ENCODE measurements around the gene MCEE.

MCEE gene

GRCh38 chr2:71069376-71069775 lies 60.7 kb downstream of the MCEE start:
- Histone ChIP-seq H3K27me3 (ENCODE audit: insufficient read depth, low read depth) (no peaks in the 10 kb centered on the region), H2AFZ (ENCODE audit: low read depth) (peak overlapping the region; percentile 85; the same call in 1 of the 2 replicates), H3K27ac (no peak overlapping the region), H3K36me3 (ENCODE audit: insufficient read depth) (no peaks in the 10 kb centered on the region), H3K4me2 (peak overlapping the region; percentile 99), H3K79me2 (ENCODE audit: insufficient read depth, low read depth) (peaks cover 8% of the 10 kb centered on the region; the same call in 1 of the 2 replicates), H4K20me1 (ENCODE audit: insufficient read depth) (no peaks in the 10 kb centered on the region), H3K4me1 (ENCODE audit: low read depth, poor library complexity, severe bottlenecking) (peaks cover 43% of the 10 kb centered on the region), H3K9ac (peak overlapping the region; percentile 29; the same call in 1 of the 2 replicates), H3K4me3 (IDR thresholded peaks at IDR 0.05; ENCODE audit: insufficient read depth, low read depth, low read length) (no peak overlapping the region)
- TF ChIP-seq, protein P1, sequence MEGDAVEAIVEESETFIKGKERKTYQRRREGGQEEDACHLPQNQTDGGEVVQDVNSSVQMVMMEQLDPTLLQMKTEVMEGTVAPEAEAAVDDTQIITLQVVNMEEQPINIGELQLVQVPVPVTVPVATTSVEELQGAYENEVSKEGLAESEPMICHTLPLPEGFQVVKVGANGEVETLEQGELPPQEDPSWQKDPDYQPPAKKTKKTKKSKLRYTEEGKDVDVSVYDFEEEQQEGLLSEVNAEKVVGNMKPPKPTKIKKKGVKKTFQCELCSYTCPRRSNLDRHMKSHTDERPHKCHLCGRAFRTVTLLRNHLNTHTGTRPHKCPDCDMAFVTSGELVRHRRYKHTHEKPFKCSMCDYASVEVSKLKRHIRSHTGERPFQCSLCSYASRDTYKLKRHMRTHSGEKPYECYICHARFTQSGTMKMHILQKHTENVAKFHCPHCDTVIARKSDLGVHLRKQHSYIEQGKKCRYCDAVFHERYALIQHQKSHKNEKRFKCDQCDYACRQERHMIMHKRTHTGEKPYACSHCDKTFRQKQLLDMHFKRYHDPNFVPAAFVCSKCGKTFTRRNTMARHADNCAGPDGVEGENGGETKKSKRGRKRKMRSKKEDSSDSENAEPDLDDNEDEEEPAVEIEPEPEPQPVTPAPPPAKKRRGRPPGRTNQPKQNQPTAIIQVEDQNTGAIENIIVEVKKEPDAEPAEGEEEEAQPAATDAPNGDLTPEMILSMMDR (conservative IDR thresholded peaks at IDR 0.05; ENCODE audit: low read depth, low read length), result no peak

DNA sequence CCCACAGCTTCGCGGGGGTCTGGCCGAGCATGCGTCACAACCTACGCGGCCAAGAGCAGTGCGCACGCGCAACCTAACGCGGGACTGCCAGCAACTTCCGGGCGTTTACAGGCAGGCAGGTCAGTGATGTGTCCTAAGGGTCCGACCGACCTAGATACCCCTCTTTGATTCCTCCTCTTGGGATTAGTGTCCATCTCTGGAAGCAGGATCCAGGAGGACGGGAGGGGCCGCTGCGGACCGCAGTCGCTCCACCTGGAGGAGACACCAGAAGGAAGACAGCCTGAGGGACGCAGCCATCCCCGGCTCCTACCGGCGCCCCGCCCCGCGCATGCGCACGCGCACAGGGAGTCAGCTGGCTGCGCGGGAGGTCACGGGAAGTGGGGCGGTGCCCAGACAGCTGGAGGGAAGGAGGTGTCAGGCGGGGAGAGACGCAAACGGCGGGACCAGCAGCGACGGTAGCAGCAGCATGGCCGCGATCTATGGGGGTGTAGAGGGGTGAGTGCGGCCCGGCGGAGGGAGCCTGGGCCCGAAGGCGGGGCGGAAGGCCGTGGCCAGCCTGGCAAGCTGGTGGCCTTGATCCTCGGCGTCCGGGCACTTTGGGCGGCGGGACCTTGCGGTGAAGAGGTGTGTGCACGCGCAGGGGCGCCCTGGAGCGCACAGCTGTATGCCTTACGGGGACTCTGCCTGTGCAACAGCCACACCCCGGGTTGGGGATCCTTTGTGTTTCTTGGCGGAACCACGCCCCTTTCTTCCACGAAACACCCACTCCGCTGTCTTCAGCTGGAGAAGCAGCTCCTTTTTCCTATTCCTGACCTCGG lies 61.6 kb downstream of the MCEE start, which contains the start of gene NAGK:
NAGK (plus strand) TSS at position 431 of the 818 bp plus-strand sequence; CDS start at position 467, 36 bp downstream.
- TF ChIP-seq, protein P1 (conservative IDR thresholded peaks at IDR 0.05; ENCODE audit: low read depth, low read length), result no peak
- no peaks in the 10 kb centered on the region for H3K36me3 ChIP-seq (ENCODE audit: insufficient read depth)
- H3K27me3 ChIP-seq (ENCODE audit: insufficient read depth, low read depth), result no peaks in the 10 kb centered on the region
- peak within 1 kb of the TSS; percentile 32; the same call in 1 of the 2 replicates for H3K27ac ChIP-seq
- H3K4me1 ChIP-seq (ENCODE audit: low read depth, poor library complexity, severe bottlenecking), result peaks cover 52% of the 10 kb centered on the region
- H3K79me2 ChIP-seq (ENCODE audit: insufficient read depth, low read depth), result peaks cover 8% of the 10 kb centered on the region; the same call in 1 of the 2 replicates
- H4K20me1 ChIP-seq (ENCODE audit: insufficient read depth), result no peaks in the 10 kb centered on the region
- H3K4me3 ChIP-seq (IDR thresholded peaks at IDR 0.05; ENCODE audit: insufficient read depth, low read depth, low read length), result peak within 1 kb of the TSS; percentile 93
- H3K9ac ChIP-seq, result peak within 1 kb of the TSS; percentile 29; the same call in 1 of the 2 replicates
- H2AFZ ChIP-seq (ENCODE audit: low read depth), result peak within 1 kb of the TSS; percentile 85
- peak within 1 kb of the TSS; percentile 99 for H3K4me2 ChIP-seq

DNA sequence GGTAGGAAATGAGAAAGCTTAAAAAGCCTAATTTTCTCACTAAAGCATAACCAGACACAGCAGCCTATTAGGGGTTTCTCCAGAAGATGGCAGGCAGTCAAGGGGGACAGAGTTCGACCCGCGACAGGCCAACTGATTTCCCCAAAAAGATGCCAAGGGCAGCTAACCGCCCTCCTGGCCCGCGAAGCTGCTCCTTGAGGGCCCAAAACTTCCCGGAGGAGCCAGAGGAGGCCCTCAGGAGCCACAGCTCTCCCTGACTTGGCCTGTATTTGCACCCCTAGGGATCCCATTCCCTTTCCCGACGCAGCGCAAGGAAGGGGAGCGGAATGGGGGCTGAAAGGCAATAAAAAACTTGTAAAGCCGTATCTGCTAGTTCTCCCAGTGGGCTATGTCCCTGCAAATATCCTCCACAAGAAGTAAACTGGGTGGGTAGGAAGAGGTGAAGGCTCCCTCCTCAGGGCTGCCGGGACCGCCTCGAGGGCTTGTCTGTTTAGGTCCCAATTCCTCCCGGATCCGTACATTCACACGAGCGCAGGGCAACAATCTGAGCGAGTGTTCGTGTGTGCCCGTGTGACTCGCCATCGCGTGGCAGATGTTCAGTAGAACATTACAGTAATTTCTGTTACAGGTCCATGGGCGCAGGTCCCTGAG lies 62.3 kb downstream of the MCEE start:
- Histone ChIP-seq H3K79me2 (ENCODE audit: insufficient read depth, low read depth) (peaks cover 8% of the 10 kb centered on the region; the same call in 1 of the 2 replicates), H3K27ac (peak overlapping the region; percentile 32; the same call in 1 of the 2 replicates)
- TF ChIP-seq, protein P1 (conservative IDR thresholded peaks at IDR 0.05; ENCODE audit: low read depth, low read length), result no peak

GRCh38 chr2:71066856-71067255 lies 63.2 kb downstream of the MCEE start:
- H3K4me2 ChIP-seq, result no peak overlapping the region
- no peak overlapping the region for H3K27ac ChIP-seq
- no peak overlapping the region for H2AFZ ChIP-seq (ENCODE audit: low read depth)
- H3K9ac ChIP-seq, result no peak overlapping the region
- no peaks in the 10 kb centered on the region for H4K20me1 ChIP-seq (ENCODE audit: insufficient read depth)
- H3K4me1 ChIP-seq (ENCODE audit: low read depth, poor library complexity, severe bottlenecking), result peaks cover 52% of the 10 kb centered on the region
- TF ChIP-seq, protein P1 (conservative IDR thresholded peaks at IDR 0.05; ENCODE audit: low read depth, low read length), result no peak
- no peaks in the 10 kb centered on the region for H3K36me3 ChIP-seq (ENCODE audit: insufficient read depth)
- H3K4me3 ChIP-seq (IDR thresholded peaks at IDR 0.05; ENCODE audit: insufficient read depth, low read depth, low read length), result no peak overlapping the region
- H3K79me2 ChIP-seq (ENCODE audit: insufficient read depth, low read depth), result peaks cover 8% of the 10 kb centered on the region; the same call in 1 of the 2 replicates
- H3K27me3 ChIP-seq (ENCODE audit: insufficient read depth, low read depth), result no peaks in the 10 kb centered on the region

More for the DNA sequence above, 62.3 kb downstream of the MCEE start:
- peaks cover 56% of the 10 kb centered on the region for H3K4me1 ChIP-seq (ENCODE audit: low read depth, poor library complexity, severe bottlenecking)
- H3K9ac ChIP-seq, result peak overlapping the region; percentile 29; the same call in 1 of the 2 replicates
- H3K36me3 ChIP-seq (ENCODE audit: insufficient read depth), result no peaks in the 10 kb centered on the region
- no peak overlapping the region for H3K4me3 ChIP-seq (IDR thresholded peaks at IDR 0.05; ENCODE audit: insufficient read depth, low read depth, low read length)
- H2AFZ ChIP-seq (ENCODE audit: low read depth), result peak overlapping the region; percentile 85
- no peaks in the 10 kb centered on the region for H4K20me1 ChIP-seq (ENCODE audit: insufficient read depth)
- H3K27me3 ChIP-seq (ENCODE audit: insufficient read depth, low read depth), result no peaks in the 10 kb centered on the region
- peak overlapping the region; percentile 99 for H3K4me2 ChIP-seq
